ENCODE results near the gene ACAP2. TPM values are rescaled to one million over a fixed set of nuclear protein-coding genes. Genes with fewer than 3 reads are reported as not detected.
"Not testable (repeated sequence)": the region's sequence is repeated elsewhere in the genome, so short reads cannot be mapped to it uniquely, and the experiment has no call there.

The ACAP2 gene
- polyA plus RNA-seq, 3 donors: 32.0 to 37.2 (median 33.8) TPM

DNA sequence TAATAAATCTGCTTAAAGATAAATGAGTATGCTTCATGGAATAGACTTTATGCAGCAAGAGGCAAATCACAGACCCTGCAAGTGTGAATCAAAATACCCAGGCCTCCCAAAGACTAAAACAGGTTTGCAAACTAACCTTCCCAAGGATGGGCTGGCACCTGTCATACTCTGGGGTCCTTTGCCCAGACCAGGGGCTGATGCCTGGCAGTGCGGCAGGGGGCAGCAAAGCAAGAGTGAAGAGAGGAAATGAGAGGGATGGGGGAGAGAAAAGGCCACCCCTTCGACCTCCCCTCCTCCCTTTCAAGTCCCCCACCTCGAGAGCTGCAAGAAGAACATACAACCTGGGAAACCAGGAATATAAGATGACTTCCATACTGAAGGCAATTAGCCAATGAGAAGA is 203.7 kb downstream of the ACAP2 start:
- DNase-seq (ENCODE audit: extremely low read depth in 1 of 11, low read depth in 9 of 11, low spot score in 4 of 11): no peak

DNA sequence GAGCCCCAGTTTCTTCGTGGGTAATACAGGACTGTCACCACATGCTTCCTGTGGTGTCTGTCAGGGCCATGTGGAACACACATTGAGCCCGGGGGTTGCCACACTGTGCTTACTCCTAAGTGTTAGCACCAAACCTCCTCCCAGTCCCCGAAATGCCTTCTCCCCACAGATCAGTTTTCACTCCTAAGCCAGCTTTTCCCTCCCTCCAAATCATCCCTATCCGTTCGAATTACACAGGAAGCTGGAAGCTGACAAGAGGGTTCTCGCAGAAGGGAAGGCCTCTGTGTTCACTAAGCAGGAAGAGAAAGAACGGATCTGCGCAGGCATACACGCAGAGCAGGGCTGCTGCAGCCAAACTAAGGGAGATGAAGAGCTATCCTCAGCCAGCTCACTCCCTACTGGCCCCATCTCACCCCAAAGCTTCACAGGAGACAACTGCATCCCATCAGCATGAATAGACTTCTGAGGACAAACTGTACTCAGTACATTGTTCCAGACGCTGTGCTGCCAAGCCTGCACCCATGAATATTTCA is 204.2 kb downstream of the ACAP2 start:
- no peak for DNase-seq (ENCODE audit: extremely low read depth in 1 of 11, low read depth in 9 of 11, low spot score in 4 of 11)

DNA sequence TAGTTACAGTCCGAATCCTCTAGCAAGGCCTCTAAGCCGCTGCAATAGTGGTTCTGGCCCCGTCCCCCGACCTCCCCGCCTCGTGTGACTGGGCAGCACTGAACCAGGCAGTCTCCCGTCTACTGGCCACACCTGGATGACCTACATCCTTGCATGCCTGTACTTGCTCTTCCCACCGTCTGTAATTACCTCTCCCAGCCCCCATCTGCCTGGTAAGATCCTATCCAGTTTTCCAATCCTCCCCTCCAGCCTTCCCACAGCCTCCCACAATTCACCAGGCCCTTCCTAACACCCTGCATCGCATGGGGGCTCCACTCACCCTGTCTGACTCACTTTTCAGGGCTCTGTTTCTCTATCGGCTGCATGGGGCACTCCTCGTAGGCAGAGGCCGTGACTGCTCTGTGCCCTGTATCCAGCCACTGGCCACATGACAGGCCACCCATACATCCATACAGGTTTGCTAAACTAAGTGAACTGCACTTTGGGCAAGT is 204.7 kb downstream of the ACAP2 start:
- no peak for DNase-seq (ENCODE audit: extremely low read depth in 1 of 11, low read depth in 9 of 11, low spot score in 4 of 11)

DNA sequence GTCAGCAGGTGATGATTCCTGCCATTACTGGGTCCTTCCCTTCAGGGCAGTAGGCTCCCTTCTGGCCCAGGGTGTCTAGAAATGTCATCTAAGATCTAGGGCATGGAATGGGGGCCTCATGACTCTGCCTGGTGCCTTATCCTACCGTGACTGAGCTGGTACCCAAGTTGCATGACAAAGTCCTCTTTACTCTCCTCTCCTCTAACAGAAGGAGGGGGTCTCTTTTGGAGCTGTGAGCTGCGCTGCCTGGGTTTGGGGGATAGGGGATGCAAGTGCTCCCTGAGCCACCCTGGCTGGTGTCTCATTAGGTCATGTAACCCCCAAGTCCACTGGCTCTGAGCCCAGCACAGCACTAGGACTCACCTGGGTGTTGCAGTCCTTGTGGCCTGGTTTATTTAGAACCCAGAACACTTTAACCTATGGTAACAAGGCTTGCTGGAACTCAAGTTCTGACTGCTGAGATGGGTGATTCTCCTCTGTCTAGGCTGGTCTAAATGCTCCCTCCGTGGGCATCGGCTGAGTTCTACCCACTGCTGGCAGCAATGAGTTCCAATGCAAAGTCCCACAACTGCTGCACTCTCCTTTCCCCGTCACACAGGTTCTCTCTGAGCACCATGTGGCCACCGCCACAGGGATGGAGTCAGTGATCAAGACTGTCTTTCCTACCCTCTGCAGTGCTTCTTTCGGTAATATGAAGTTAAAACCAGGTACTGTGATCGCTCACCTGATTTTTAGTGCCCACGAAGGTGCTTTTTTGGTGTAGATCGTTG is 205.8 kb downstream of the ACAP2 start:
- no peak for DNase-seq (ENCODE audit: extremely low read depth in 1 of 11, low read depth in 9 of 11, low spot score in 4 of 11)

DNA sequence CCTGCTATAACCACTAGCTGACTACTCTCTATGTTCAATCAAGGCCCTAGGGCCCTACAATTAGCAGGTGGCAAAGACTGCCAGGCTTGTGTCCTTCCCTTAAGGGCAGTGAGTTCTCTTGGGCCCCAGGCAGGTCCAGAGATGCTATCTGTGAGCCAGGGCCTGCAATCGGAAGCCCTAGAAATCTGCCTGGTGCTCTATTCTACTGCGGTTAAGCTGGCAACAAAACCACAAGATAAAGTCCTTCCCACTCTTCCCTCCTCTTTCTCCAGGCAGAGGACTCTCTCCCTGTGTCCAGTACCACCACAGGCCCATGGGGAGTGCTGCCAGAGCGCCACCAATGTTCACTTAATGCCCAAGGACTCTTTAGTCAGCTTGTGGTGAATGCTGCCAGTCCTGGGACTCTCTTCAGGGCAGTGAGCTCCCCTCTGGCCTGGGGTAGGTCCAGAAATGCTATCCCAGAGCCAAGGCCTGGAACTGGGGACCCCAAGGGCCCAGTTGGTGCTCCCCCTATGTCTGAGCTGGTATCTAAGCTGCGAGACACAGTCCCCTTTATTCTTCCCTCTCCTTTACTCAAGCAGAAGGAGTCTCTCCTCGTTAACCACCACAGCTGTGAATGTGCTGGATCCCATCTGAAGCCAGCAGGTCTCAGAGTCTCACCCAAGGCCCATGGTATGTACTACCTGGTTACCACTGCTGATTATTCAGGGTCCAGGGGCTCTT is 206.6 kb downstream of the ACAP2 start:
- DNase-seq (ENCODE audit: extremely low read depth in 1 of 11, low read depth in 9 of 11, low spot score in 4 of 11): no peak

DNA sequence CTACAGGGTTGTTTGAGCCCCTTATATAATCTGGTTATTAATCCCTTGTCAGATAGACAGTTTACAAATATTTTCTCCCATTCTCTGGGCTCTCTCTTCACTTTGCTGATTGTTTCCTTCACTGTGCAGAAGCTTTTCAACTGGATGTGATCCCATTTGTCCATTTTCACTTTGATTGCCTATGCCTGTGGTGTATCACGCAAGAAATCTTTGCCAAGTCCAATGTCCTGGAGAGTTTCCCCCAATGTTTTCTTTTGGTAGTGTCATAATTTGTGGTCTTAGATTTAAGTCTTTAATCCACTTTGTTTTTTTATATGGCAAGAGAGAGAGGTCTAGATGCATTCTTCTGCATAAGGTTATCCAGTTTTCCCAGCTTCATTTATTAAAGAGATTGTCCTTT is 212.6 kb downstream of the ACAP2 start:
- DNase-seq (ENCODE audit: extremely low read depth in 1 of 11, low read depth in 9 of 11, low spot score in 4 of 11): no peak

DNA sequence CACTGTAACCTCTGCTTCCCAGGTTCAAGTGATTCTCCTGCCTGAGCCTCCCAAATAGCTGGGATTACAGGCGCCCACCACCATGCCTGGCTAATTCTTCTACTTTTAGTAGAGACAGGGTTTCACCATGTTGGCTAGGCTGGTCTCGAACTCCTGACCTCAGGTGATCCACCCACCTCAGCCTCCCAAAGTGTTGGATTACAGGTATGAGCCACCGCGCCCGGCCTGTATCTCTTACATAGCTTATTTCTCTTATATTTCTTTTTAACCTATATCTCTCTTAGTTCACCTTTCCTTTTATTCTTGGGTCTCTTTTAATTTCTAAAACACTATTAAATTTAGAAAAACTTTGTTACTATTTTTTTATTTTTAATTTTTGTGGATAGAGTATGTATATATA is 213.9 kb downstream of the ACAP2 start:
- DNase-seq (ENCODE audit: extremely low read depth in 1 of 11, low read depth in 9 of 11, low spot score in 4 of 11): not testable (repeated sequence)

DNA sequence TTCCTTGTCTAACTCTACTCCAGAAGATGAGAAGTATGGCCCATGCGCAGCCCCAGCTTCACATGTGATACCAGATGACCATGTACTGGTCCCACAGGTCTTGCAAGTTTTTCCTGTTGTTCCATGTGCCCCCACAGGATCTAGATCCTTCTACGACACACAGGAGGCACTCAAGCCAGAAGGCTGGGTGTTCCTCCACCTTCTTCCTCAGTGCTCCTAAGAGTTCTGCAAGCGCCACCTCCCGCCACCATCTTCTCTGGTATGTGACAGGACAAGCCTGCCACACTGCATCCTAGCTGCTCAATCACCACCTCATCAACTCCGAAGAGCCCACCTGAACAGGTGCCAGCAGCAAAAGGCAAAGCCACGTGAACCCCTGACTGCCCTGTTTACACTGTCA is 214.9 kb downstream of the ACAP2 start:
- no peak for DNase-seq (ENCODE audit: extremely low read depth in 1 of 11, low read depth in 9 of 11, low spot score in 4 of 11)

DNA sequence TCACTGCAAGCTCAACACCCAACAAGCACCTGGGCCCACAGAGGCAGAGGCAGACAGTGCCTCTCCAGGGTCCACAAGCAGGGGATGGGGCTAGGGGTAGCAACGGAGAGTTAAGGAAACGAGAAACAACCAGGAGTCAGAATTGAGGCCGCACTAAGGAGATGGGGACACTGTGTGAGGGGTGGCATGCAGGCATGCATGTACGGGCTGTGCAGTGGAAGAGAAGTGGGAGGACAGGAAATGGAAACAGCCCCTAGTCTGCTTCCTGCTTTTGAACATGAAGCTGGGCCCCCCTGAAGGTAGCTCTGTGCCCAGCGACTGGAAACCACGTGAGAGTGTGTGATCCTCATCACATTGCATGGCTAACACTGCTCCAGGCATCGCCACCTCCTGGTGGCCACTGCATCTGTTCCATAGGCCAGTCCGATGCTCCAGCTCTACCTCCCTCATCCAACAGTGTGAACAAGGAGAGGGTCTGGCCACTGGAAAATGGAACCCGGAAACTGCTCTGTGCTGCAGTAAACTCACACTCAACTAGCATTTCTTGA is 215.8 kb downstream of the ACAP2 start:
- no peak for DNase-seq (ENCODE audit: extremely low read depth in 1 of 11, low read depth in 9 of 11, low spot score in 4 of 11)

DNA sequence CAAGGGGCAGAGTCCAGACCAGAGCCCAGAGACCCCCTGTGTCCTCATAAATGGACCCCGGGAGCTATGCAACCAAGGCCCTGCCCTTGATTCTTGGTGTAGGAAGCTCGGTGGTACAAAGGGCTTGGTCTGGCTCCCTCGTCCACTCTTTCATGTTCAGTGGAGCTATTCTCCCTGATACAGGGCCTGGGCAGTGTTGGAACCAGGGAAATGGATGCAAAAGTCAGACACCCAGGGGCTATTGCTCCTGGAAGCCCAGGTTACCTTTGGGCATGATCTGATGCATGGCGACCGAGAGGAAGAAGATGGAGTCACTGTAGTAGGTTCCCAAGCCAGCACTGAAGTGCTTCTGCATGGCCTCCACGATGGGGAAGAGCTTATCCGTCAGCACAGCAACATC is 216.4 kb downstream of the ACAP2 start:
- no peak for DNase-seq (ENCODE audit: extremely low read depth in 1 of 11, low read depth in 9 of 11, low spot score in 4 of 11)

DNA sequence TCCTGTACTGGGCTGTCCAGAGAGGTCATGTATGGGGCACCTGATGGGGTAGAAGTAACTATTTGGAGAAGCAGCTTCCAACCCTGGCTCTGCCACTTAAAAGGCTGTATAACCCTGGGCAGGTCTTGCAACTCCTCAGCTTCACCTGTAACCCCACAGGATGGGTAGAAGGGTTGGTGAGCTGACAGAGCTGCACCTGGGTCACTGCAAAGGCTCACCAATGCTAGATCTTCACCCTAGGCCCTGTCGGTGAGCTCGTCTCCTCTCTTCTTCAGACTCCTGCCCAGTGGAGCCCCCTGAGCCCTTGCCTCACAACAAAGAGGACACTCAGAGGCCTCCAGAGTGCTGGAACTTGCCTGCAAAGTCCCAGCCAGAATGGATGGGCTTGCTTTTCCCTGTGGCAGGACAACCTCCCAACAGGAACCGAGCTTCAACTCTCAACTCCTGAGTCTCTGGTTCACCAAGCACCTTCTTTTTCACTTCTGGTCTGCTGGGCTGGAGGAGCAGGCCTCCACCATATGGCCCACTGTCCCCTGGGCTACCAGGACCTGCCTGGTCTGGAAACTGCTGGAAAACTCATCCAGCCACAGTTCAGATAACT is 217.7 kb downstream of the ACAP2 start:
- no peak for DNase-seq (ENCODE audit: extremely low read depth in 1 of 11, low read depth in 9 of 11, low spot score in 4 of 11)

Other genes with a start within 250 kb of the ACAP2 start
- 10 to 100 TPM; 27.3 to 35.5 (median 27.8) TPM for gene XXYLT1, start 171.9 kb downstream of the ACAP2 start, polyA plus RNA-seq (ENCODE audit: insufficient read length in 3 of 3)
- 10 to 100 TPM; 60.6 to 65.4 (median 64.9) TPM for gene PPP1R2, start 100.3 kb upstream of the ACAP2 start, polyA plus RNA-seq (ENCODE audit: insufficient read length in 3 of 3)
- gene APOD, start 140.9 kb upstream of the ACAP2 start, polyA plus RNA-seq (ENCODE audit: insufficient read length in 3 of 3): 1 to 10 TPM; 8.2 to 9.6 (median 9.5) TPM